Ishikawa (cell line): Measurements from ENCODE around the gene AMPH.

Experiments
- CEBPB ChIP-seq: IDR thresholded peaks from 2 replicates; pipeline ENCODE4 v1.6.1; 2012
- CREB1 ChIP-seq: IDR thresholded peaks from 2 replicates; pipeline ENCODE4 v1.6.1; 2012; ENCODE audit warnings: low read depth
- EGR1 ChIP-seq: IDR thresholded peaks from 2 replicates; pipeline ENCODE4 v1.6.1; 2012
- EP300 ChIP-seq: IDR thresholded peaks from 2 replicates; pipeline ENCODE4 v1.6.1; 2012; ENCODE audit warnings: borderline replicate concordance
- FOXM1 ChIP-seq: IDR thresholded peaks from 2 replicates; pipeline ENCODE4 v1.6.1; 2012; ENCODE audit warnings: low read depth, borderline replicate concordance
- NFIC ChIP-seq: IDR thresholded peaks from 2 replicates; pipeline ENCODE4 v1.6.1; 2012
- RAD21 ChIP-seq: IDR thresholded peaks from 2 replicates; pipeline ENCODE4 v1.6.1; 2012; ENCODE audit warnings: low read depth
- TAF1 ChIP-seq: IDR thresholded peaks from 2 replicates; pipeline ENCODE4 v1.6.1; 2012; ENCODE audit warnings: low read depth, mild to moderate bottlenecking
- TCF12 ChIP-seq: IDR thresholded peaks from 2 replicates; pipeline ENCODE4 v1.6.1; 2012; ENCODE audit warnings: low read depth
- TEAD4 ChIP-seq: IDR thresholded peaks from 2 replicates; pipeline ENCODE4 v1.6.1; 2012
- YY1 ChIP-seq: IDR thresholded peaks from 2 replicates; pipeline ENCODE4 v1.6.1; 2012; ENCODE audit warnings: low read depth
- TF ChIP-seq, protein P1 (sequence below): IDR thresholded peaks from 2 replicates; pipeline ENCODE4 v1.6.1; 2012; ENCODE audit warnings: low read depth, mild to moderate bottlenecking
- TF ChIP-seq, protein P2 (sequence below): IDR thresholded peaks from 2 replicates; pipeline ENCODE4 v1.6.1; 2012
- TF ChIP-seq, protein P3 (sequence below): IDR thresholded peaks from 2 replicates; pipeline ENCODE4 v1.6.1; 2012

DNA sequence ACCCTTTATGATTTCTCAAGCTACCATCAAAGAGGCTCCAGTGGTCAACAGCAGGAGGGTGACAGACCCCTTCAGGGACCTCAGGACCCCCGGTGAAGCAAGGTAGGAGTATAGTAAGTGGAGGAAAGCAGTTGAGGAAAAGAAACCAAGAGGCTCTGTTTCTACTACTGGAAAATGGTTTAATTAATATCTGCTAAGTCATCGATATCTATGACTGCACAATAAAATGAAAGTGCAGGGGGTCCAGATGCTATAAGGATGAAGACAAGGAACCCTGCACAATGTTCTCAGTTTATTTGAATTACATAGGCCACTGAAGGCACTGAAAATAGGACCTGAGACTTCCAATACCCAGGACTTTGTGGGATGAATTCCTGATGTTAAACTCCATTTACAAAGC, 23.7 kb downstream of the AMPH start:
- no peak for TF ChIP-seq TAF1
- no peak for TF ChIP-seq YY1
- no peak for TF ChIP-seq RAD21
- TF ChIP-seq, protein P1, sequence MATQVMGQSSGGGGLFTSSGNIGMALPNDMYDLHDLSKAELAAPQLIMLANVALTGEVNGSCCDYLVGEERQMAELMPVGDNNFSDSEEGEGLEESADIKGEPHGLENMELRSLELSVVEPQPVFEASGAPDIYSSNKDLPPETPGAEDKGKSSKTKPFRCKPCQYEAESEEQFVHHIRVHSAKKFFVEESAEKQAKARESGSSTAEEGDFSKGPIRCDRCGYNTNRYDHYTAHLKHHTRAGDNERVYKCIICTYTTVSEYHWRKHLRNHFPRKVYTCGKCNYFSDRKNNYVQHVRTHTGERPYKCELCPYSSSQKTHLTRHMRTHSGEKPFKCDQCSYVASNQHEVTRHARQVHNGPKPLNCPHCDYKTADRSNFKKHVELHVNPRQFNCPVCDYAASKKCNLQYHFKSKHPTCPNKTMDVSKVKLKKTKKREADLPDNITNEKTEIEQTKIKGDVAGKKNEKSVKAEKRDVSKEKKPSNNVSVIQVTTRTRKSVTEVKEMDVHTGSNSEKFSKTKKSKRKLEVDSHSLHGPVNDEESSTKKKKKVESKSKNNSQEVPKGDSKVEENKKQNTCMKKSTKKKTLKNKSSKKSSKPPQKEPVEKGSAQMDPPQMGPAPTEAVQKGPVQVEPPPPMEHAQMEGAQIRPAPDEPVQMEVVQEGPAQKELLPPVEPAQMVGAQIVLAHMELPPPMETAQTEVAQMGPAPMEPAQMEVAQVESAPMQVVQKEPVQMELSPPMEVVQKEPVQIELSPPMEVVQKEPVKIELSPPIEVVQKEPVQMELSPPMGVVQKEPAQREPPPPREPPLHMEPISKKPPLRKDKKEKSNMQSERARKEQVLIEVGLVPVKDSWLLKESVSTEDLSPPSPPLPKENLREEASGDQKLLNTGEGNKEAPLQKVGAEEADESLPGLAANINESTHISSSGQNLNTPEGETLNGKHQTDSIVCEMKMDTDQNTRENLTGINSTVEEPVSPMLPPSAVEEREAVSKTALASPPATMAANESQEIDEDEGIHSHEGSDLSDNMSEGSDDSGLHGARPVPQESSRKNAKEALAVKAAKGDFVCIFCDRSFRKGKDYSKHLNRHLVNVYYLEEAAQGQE, result no peak
- no peak for TF ChIP-seq EP300
- TF ChIP-seq, protein P2, sequence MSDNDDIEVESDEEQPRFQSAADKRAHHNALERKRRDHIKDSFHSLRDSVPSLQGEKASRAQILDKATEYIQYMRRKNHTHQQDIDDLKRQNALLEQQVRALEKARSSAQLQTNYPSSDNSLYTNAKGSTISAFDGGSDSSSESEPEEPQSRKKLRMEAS, result no peak
- TF ChIP-seq CEBPB, result no peak
- no peak for TF ChIP-seq TCF12
- TF ChIP-seq, protein P3, sequence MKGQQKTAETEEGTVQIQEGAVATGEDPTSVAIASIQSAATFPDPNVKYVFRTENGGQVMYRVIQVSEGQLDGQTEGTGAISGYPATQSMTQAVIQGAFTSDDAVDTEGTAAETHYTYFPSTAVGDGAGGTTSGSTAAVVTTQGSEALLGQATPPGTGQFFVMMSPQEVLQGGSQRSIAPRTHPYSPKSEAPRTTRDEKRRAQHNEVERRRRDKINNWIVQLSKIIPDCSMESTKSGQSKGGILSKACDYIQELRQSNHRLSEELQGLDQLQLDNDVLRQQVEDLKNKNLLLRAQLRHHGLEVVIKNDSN, result no peak
- no peak for TF ChIP-seq NFIC
- TF ChIP-seq FOXM1, result no peak
- TF ChIP-seq TEAD4, result no peak
- no peak for TF ChIP-seq EGR1
- no peak for TF ChIP-seq CREB1
